SK-N-SH (cell line): ENCODE results near the gene CDH20.

Experiments used
- FOSL2 ChIP-seq: IDR thresholded peaks from 2 replicates; pipeline ENCODE4 v1.4.0; 2012; ENCODE audit warnings: low read depth, mild to moderate bottlenecking, moderate library complexity, borderline replicate concordance
- TF ChIP-seq, protein P1 (sequence below): fragments of 200-600 bp; sonication (generic); IDR thresholded peaks from 2 replicates; pipeline ENCODE4 v1.6.1; 2017; ENCODE audit warnings: antibody characterized with exemption, mild to moderate bottlenecking, moderate library complexity

- TF ChIP-seq FOSL2, result no peak
- TF ChIP-seq, protein P1, sequence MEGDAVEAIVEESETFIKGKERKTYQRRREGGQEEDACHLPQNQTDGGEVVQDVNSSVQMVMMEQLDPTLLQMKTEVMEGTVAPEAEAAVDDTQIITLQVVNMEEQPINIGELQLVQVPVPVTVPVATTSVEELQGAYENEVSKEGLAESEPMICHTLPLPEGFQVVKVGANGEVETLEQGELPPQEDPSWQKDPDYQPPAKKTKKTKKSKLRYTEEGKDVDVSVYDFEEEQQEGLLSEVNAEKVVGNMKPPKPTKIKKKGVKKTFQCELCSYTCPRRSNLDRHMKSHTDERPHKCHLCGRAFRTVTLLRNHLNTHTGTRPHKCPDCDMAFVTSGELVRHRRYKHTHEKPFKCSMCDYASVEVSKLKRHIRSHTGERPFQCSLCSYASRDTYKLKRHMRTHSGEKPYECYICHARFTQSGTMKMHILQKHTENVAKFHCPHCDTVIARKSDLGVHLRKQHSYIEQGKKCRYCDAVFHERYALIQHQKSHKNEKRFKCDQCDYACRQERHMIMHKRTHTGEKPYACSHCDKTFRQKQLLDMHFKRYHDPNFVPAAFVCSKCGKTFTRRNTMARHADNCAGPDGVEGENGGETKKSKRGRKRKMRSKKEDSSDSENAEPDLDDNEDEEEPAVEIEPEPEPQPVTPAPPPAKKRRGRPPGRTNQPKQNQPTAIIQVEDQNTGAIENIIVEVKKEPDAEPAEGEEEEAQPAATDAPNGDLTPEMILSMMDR, result no peak
These were observed 142.7 kb downstream of the CDH20 start for GRCh38 chr18:61475931-61476330.
